ENCODE data around the gene LSP1. TPM values are rescaled to one million over a fixed set of nuclear protein-coding genes. Genes with fewer than 3 reads are reported as not detected.
A peak's percentile ranks its signal among the peaks of the same experiment; 100 is the strongest.

Gene LSP1
- total and polyA plus RNA-seq, 2 of the 8 experiments (the other 6 are each of a cell fraction or from before 2014, with no cell fraction given): 0.03 TPM; not detected in 1

- H2BK20ac ChIP-seq (ENCODE audit: low read length): no peak overlapping the region
- FAIRE-seq: no peak
- H3K23me2 ChIP-seq (ENCODE audit: low read depth, low read length): no peaks in the 10 kb centered on the region
- no peaks in the 10 kb centered on the region for H3K36me3 ChIP-seq (ENCODE audit: control insufficient read depth in 2 of 4, insufficient read depth in 4 of 4, low read length in 3 of 4)
- WGBS, 2 experiments (ENCODE audit: extremely low coverage in 1 of 2, insufficient coverage in 1 of 2, insufficient read length in 1 of 2, insufficient replicate concordance in 2 of 2, low coverage in 1 of 2, low lambda C conversion rate in 2 of 2, missing lambda C conversion rate in 1 of 2): 93% methylated on average over 4 of the region's 12 CpGs; no CpG with 5 or more reads in 1 of the 2 experiments
- peak overlapping the region; percentile 71; the same call in 1 of the 2 replicates for H4K8ac ChIP-seq (ENCODE audit: extremely low read depth, insufficient read depth, low read length)
- no peaks in the 10 kb centered on the region for H3K79me2 ChIP-seq (ENCODE audit: control insufficient read depth in 1 of 2, insufficient read depth in 2 of 2, low read length in 2 of 2)
- peaks cover 0 to under 1% (median 0%) of the 10 kb centered on the region in 4 experiments; a peak in 2 of 7 replicates for H3K4me1 ChIP-seq (replicated peaks in 1 of 4; ENCODE audit: control insufficient read depth in 3 of 4, insufficient read depth in 4 of 4, low read length in 3 of 4)
- no peak overlapping the region for H2BK12ac ChIP-seq (ENCODE audit: low read depth, low read length)
- H4K20me1 ChIP-seq (replicated peaks in 1 of 2; ENCODE audit: control insufficient read depth in 1 of 2, insufficient read depth in 2 of 2, low read length in 2 of 2): no peaks in the 10 kb centered on the region
- H2AK5ac ChIP-seq (ENCODE audit: low read depth, low read length): no peak overlapping the region
- H2BK15ac ChIP-seq (ENCODE audit: low read length): no peak overlapping the region
- no peak overlapping the region for H2BK5ac ChIP-seq (ENCODE audit: low read depth, low read length)
- TF ChIP-seq GABPA (IDR thresholded peaks at IDR 0.05; ENCODE audit: borderline replicate concordance, insufficient read depth, low read length) (no peak), ATF3 (IDR thresholded peaks at IDR 0.05; ENCODE audit: insufficient read depth, low read depth, low read length) (no peak), SP4 (IDR thresholded peaks at IDR 0.05; ENCODE audit: low read length) (no peak)
- no peaks in the 10 kb centered on the region for H3K27me3 ChIP-seq (replicated peaks in 1 of 4; ENCODE audit: control insufficient read depth in 3 of 4, extremely low read depth in 1 of 4, insufficient read depth in 3 of 4, low read length in 3 of 4)
- H3K27ac ChIP-seq (ENCODE audit: low read depth, low read length): no peak overlapping the region
- no peak overlapping the region for H3K4me2 ChIP-seq (ENCODE audit: insufficient read depth in 1 of 2, low read depth in 2 of 2, low read length in 2 of 2)
- H3K4me3 ChIP-seq (ENCODE audit: extremely low read depth in 1 of 4, insufficient read depth in 2 of 4, low read depth in 3 of 4, low read length in 4 of 4): no peak overlapping the region
- no peak overlapping the region for H3K9ac ChIP-seq (replicated peaks in 1 of 4; ENCODE audit: extremely low read depth in 1 of 4, low read depth in 3 of 4, low read length in 3 of 4)
- no peak overlapping the region for H2BK120ac ChIP-seq (replicated peaks; ENCODE audit: low read depth, low read length)
- no peak overlapping the region for H3K18ac ChIP-seq (ENCODE audit: extremely low read depth, low read length)
- CTCF ChIA-PET (ENCODE audit: partially characterized antibody): interaction anchor here (1.0 to 2.8 kb wide), 9 partner anchors 9 to 316 kb away, joined by 3 to 27 read pairs (median 4); no protein-coding TSS in a partner anchor
- no peak overlapping the region for H3K23ac ChIP-seq (ENCODE audit: insufficient read length)
- H3K9me3 ChIP-seq (ENCODE audit: insufficient read depth in 2 of 2, low read depth in 1 of 2, low read length in 1 of 2): no peaks in the 10 kb centered on the region
- H3K4ac ChIP-seq (replicated peaks; ENCODE audit: insufficient read length, low read depth, low read length): no peak overlapping the region
- H3K56ac ChIP-seq (replicated peaks; ENCODE audit: insufficient read length, low read depth, low read length): no peak overlapping the region
- H4K5ac ChIP-seq (ENCODE audit: insufficient read length, low read depth, low read length): no peak overlapping the region
- no peak overlapping the region for H2AFZ ChIP-seq (ENCODE audit: low read length)
- no peak for DNase-seq (ENCODE audit: low read depth in 1 of 2, low spot score in 2 of 2)
- H3K14ac ChIP-seq (ENCODE audit: insufficient read length): no peak overlapping the region
- no peaks in the 10 kb centered on the region for H3K79me1 ChIP-seq (ENCODE audit: low read depth, low read length)
- POLR2A ChIA-PET (ENCODE audit: partially characterized antibody): interaction anchor here (1.1 kb wide), 1 partner anchor 9 kb away, joined by 3 read pairs; no protein-coding TSS in a partner anchor
- H4K91ac ChIP-seq (replicated peaks; ENCODE audit: insufficient read length, low read length): no peak overlapping the region
These were observed 13.5 kb upstream of the LSP1 start for GRCh38 chr11:1839204-1839923.

Measured in H1 (cell line).